ENCODE data around the gene NTHL1.

The NTHL1 gene

GRCh38 chr16:2066139-2066538 is 18.5 kb upstream of the NTHL1 start:
- DNase-seq: no peak

- no peak for DNase-seq
These were observed 16.8 kb upstream of the NTHL1 start for GRCh38 chr16:2064368-2064945.

GRCh38 chr16:2063861-2064260 is 16.2 kb upstream of the NTHL1 start:
- no peak for DNase-seq

GRCh38 chr16:2062801-2063200 is 15.2 kb upstream of the NTHL1 start:
- no peak for DNase-seq

DNA sequence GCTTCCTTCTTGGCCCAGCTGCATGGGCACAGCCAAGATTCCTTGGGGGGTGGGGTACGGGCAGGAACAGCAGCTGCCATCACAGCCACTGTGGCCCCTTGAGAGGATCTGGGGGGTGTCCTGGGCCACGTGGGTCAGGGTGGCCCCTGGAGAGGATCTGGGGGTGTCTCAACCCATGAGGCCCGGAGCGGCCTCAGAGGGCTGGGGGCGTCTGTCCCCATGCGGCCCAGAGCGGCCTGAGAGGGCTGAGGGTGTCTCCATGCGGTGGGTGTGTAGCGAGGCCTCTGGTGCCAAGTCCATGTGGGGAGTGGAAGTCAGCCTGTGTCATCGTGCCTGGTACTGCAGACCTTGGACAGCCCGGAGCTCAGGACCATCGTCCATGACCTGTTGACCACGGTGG is 13.9 kb upstream of the NTHL1 start:
- no peak for DNase-seq

DNA sequence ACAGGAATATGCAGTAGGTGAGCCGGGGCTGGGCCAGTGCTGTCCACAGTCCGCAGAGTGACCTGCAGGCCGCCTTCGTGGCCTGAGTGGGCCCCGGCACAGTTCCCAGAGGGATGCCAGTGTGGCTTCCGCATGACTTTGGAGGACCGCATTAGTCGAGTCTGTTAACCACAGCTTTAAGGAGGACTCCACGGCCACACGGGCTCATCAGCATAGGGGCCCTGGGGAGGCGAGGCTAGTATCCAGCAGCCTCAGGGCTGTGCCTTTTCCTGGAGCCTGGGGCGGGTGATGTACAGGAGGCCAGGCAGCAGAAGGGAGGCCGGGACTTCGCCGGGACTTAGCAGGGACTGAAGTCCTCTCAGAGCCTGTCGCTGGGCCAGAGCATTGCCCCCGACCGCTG is 13.4 kb upstream of the NTHL1 start:
- no peak for DNase-seq

GRCh38 chr16:2060346-2060745 is 12.7 kb upstream of the NTHL1 start:
- DNase-seq: no peak

GRCh38 chr16:2058872-2059271 is 11.2 kb upstream of the NTHL1 start:
- no peak for DNase-seq

- no peak for DNase-seq
These were observed 10.8 kb upstream of the NTHL1 start for GRCh38 chr16:2058420-2058819.

DNA sequence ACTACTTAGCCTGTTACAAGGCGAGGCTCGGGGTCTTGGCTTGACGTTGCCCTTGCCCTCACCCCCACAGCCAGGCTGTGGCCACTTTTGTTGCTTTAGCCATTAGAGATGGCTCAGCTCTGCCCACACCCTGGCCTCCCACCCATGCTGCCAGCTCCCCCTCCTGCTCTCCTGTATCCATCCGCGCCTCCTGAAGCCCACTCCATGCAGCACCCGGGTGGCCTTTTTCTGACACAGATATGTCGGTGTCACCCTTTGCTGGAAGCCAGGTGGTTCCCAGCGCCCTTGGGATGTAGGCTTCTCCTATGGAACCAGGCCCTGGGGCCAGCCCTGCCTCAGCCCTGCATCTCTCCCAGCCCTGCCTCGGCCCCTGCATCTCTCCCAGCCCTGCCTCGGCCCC is 9.8 kb upstream of the NTHL1 start:
- no peak for DNase-seq

DNA sequence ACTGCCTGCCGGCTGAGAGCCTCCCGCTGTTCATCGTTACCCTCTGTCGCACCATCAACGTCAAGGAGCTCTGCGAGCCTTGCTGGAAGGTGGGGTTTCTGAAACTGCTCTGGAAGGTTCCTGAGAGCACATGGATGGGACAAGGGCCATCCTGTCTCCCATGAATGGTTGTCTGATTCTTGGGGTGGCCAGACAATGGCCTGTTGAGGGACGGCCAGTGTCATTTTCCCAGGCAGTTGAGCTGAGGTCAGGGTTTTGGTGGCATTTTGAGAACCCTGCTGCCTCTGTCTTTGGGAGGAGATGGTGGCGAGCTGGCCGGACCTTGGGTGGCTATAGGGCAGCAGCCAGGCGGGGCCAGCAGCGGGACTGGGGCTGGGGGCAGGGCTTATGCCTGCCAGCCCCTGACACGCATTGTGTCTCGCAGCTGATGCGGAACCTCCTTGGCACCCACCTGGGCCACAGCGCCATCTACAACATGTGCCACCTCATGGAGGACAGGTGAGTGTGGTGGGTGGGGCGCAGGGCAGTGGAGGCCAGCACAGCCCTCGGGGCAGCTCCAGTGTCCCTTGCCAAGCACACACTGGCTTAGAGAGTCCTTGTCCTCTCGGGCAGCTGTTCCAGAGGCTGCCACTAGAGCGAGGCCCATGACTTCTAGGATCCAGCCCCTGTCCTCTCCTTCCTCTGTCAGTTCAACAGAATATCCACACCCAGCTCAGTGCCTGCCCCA is 9.2 kb upstream of the NTHL1 start:
- DNase-seq: peak in 24 of 51 donors; percentile 2 to 72 (median 31)

DNA sequence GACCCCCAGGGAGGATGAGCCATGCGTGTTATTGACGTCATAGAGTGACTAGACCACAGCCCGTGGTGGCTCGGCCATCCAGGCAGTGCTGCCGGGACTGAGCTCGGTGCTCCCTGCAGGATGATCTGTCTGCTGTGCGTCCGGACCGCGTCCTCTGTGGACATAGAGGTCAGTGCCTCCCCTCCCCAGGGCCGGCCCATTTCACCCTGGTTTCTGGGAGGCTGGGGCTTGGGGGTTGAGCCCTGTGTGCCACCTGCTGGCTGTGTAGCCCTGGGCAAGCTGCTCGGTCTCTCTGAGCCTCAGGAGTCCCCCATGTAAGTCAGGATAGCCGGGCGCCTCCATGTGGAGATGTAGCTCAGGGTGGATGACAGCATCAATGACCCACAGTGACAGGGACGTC is 8.4 kb upstream of the NTHL1 start:
- DNase-seq: peak in 9 of 51 donors; percentile 3 to 38 (median 18)

- no peak for DNase-seq
These were observed 7.1 kb upstream of the NTHL1 start for GRCh38 chr16:2054543-2055245.

- no peak for DNase-seq
These were observed 6.3 kb upstream of the NTHL1 start for GRCh38 chr16:2053897-2054296.

DNA sequence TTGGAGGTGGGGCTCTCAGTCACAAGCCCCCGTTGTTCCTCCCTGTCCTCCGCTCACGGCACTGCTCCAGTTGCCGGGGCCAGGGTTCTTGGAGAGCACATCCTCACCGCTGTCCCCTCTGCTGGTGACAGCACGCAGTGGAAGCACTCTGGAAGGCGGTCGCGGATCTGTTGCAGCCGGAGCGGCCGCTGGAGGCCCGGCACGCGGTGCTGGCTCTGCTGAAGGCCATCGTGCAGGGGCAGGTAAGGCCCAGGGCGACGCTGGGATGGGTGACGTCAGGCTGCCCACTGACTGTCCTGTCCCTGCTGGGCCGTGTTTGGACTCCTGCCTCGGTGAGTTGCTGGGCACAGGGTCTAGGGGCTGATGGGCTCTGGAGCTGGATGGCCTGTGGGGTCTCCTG is 5.6 kb upstream of the NTHL1 start:
- DNase-seq: no peak

- peak in 2 of 51 donors; percentile 40 to 56 for DNase-seq
These were observed 496 bp upstream of the NTHL1 start for GRCh38 chr16:2048116-2048543.

DNA sequence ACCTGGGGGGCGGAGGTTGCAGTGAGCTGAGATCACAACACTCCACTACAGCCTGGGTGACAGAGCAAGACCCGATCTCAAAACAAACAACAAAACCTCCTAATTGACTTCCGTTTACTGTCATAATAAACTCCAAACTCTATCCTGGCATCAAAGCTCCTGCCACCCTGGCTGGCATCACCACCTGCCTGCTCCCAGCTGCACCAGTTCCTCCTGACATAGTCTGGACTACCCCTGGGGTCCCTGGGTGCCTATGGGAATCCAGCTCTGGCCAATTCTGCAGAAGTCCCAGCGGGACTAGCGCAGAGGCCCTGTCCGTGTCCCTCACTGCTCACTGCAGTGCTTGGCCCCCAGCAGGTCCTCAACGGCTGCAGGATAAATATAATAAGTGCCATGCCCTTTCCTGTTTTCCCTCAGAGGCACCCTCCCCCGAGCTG is 723 bp downstream of the NTHL1 start:
- DNase-seq: no peak

DNA sequence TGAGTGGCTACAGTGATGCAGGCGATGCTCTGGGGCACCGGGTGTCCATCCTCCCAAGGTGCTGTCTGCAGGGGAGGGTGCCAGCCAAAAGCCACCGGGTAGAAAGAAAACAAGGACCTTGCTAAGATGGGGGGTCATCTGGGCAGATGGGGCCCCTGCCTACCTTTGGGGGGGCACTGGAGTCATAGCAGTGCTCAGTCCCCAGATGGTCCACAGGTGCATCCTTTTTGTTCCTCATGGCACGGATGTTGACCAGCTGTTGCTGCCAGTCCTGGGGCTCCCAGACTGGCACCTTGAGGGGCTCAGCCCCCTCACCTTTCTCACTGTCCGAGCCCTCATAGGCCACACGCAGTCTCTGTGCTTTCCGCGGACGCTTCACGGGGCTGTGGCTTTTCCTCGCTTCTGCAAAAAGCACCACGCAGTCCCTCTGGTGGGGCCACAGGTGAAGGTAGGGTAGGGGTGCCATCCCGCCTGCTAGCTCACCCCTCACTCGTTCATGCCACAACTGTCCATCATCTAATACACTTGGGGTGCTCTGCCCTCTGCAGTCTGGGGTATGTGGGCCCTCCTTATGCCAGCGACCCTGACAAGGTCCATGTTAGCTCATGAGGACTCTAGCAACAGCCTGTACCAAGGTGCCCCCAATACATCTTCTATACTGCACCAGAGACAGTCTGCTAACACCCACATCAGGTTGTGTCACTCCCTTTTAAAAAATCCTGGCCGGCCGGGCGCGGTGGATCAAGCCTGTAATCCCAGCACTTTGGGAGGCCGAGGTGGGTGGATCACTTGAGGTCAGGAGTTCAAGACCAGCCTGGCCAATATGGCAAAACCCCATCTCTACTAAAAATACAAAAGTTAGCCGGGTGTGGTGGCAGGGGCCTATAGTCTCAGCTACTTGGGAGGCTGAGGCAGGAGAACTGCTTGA is 1.4 kb downstream of the NTHL1 start:
- DNase-seq: no peak

- DNase-seq: no peak
These were observed 3.1 kb downstream of the NTHL1 start for GRCh38 chr16:2044541-2044940.

- peak in 3 of 51 donors; percentile 9 to 48 (median 21) for DNase-seq
These were observed 3.8 kb downstream of the NTHL1 start for GRCh38 chr16:2043667-2044451.
